Measurements from ENCODE around the gene IL17A.

Gene IL17A

DNA sequence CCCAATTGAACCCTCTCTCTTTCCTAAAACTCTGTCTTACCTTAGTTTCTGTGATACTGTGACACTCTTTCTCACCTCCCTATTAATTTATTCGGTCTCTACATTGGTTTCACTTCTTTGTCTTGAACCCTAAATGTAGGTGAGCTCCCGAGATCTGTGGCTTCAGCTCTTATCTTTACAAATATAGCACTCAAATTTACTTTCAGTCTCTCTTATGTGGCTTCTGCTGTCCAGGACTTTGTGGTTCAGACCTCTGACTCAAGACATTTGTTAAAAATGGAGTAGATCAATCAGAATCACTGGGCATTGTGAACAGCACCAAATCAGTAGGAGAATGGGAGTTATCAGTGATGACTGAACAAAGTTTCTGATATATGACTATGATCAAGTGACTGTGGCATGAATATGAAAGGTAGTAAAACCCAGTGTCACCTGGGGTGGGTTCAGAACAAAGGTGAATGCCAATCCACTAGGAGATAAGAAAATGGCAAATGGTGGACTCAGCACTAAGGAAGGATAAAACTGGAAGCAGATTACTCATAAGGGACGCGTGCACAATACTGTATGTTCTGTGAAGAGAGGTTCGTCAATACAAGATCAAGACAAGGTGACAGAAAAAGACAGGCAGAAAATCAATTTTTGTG, 30.9 kb downstream of the IL17A start:
- no peak for DNase-seq

DNA sequence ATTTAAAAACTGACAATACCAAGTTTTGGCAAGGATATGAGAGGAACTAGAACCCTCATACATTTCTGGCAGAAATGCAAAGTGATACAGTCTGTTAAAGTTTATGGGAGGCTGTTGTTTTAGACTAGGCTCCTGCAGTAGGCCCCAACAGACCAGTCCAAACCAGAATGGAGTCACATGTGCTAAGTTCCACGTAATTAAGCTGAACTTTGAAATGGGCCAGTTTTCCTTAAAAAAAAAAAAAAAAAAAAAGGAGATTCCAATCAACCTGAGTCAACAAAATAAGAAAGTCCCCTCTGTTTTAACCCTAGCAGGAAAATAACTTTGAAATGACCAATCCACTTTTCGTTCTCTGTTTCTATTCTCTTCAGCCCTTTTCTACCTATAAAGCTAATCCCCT, 31.6 kb downstream of the IL17A start:
- DNase-seq = no peak

DNA sequence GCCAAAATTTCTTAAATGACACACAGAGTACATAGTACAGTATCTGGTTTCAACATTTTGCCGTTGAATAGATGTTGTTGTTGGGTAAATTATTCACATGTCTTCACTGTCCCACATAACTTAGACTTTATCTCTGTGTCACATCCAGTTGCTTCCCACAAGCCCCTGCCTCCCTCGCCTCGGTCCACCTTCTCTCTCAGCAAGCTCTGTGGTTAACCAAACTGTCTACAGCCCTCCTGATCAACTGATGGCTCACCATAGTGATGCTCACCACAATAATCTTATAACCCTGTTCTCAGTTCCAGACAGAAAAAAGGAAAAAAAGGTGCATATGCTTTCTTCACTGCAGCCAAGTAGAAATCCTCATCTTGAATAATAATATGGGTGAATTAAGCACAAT, 35.1 kb downstream of the IL17A start:
- no peak for DNase-seq

DNA sequence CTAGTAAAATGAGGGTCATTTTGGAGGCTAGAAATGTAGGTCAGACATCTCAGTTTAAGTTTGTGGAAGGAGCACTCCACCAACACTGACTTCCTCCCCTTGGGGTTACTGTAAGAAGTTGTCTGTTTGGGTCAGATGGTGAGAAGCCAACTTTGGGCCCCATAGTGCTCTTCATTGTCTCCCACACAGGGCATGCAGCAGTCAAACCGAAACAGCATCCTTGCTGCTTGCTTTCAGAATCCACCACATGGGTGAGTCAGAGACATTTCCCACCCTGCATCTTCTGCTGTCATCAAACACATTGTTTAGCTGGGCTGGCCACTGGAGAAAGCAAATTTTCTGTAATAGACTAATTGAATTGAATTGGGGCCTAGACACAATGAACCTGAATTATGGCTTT, 41.3 kb downstream of the IL17A start:
- peak; percentile 39 for DNase-seq

DNA sequence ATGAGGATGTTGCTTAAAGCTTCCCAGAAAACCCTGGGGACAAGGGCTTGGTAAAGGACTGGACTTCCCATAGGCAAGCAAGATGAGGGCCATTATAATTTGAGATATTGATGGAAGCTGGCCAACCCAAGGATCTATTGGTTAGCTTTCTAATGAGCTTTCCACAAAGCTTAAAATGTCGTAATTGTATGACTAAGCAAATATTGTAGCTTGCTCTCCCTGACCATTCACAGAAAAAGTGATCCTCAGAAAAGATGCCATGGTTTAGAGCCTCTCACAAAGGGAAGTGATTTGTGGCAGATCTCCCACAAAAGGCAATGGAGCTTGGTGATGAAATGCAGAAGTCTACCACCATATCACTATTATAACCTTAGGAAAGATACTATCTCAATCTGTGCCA, 44.5 kb downstream of the IL17A start:
- DNase-seq = no peak

DNA sequence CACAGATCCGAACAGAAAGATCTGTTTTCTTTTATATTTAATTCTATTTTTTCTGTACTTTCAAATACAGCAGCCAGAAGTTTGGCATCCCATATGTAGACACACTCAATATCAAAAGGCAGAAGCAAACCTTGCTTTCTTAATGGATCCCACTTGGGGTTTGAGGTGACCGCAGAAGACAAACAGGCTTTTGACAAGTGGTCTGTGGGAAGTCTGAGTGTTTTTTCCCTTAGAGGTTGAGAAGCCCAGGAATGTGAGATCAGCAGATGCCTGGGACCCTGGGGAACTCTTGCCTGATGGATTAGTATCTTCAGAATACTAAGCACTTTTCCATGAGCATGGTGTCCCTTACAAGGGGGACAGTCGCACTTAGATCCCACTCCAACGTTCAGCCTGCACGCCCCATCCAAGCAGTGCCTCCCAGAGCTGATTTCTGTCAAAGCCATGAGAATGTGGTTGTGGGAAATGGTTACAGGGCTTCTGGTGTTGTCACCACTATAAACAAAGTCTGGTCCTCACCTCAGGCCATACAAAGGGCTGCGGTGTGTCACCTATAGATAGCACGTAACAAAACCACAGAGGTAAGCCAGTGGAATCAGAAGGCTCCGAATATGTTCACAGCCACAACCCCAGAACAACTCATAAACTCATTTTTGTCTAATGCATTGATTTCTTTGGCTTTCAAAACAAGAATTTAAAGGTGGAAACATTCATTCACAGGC, 45.4 kb downstream of the IL17A start:
- no peak for DNase-seq

DNA sequence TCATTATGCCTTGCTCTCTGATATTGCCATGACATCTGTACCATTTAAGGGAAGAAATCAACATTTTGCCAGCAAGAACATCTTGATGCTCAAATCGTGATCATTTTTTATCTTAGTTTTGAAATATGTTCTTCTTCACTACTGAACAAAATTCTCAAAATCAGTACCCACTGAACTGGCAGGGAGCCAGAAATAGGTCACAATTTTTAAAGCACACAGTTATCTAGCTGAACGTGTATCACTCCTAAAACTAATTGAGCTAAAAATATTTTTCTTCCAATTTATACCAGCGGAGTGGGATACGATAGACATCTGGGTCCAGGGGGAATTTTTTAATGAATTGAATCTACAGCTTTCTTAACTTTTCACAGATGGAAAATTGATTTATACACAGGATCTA, 46.8 kb downstream of the IL17A start:
- DNase-seq = no peak

- DNase-seq = no peak
Measured at GRCh38 chr6:52233975-52234823, 48.0 kb downstream of the IL17A start.
